Fibroblast of mammary gland (primary cell): ENCODE data around the gene PDZRN3.

Experiments used
- DNase-seq: peaks from one replicate; pipeline ENCODE4 v3.0.0-alpha.2; 2010; ENCODE audit warnings: low read depth
- H3K4me3 ChIP-seq: 2 replicates; pipeline ENCODE4 v1.5.1; 2011; ENCODE audit warnings: low read depth, mild to moderate bottlenecking, low read length, moderate library complexity; ENCODE audit not compliant: control insufficient read depth
- CTCF ChIP-seq: conservative IDR thresholded peaks from 2 replicates; pipeline ENCODE4 v1.5.1; 2011; ENCODE audit warnings: low read depth, low read length, inconsistent platforms; ENCODE audit not compliant: control insufficient read depth, insufficient read depth

The PDZRN3 gene

GRCh38 chr3:73459711-73460110 is 165.0 kb downstream of the PDZRN3 start:
- no peak for DNase-seq
- H3K4me3 ChIP-seq = no peak overlapping the region
- TF ChIP-seq CTCF = no peak

- DNase-seq = peak; percentile 55
- H3K4me3 ChIP-seq = no peak overlapping the region
- TF ChIP-seq CTCF = no peak
Observed at GRCh38 chr3:73453666-73454065, 171.1 kb downstream of the PDZRN3 start.

GRCh38 chr3:73452729-73453128 is 172.0 kb downstream of the PDZRN3 start:
- no peak for DNase-seq
- no peak overlapping the region for H3K4me3 ChIP-seq
- no peak for TF ChIP-seq CTCF

GRCh38 chr3:73451301-73451944 is 173.3 kb downstream of the PDZRN3 start:
- DNase-seq = peak; percentile 31
- no peak for TF ChIP-seq CTCF
- H3K4me3 ChIP-seq = no peak overlapping the region

DNA sequence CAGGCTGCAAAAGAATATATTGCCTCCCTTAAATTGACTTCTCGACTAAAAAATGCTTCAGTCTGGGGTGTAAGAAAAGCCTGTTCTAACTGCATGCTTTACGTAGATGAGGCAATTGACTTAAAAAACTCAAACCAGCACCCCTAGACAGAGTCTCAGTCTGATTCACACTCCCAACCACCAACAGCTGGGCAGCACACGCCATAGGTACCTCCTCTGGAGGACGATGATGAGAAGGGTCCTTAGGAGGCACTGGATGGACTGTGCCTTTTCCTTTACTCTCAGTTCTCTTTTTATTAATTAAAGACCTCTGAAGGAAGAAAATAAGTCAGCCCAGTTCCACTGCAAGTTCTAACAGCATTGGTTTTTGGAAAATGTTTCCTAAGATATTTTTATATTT is 175.0 kb downstream of the PDZRN3 start:
- DNase-seq = no peak
- no peak for TF ChIP-seq CTCF
- no peak overlapping the region for H3K4me3 ChIP-seq

GRCh38 chr3:73448761-73449301 is 175.9 kb downstream of the PDZRN3 start:
- DNase-seq = no peak
- no peak for TF ChIP-seq CTCF
- no peak overlapping the region for H3K4me3 ChIP-seq
